ENCODE measurements around the gene MED20.

The MED20 gene

DNA sequence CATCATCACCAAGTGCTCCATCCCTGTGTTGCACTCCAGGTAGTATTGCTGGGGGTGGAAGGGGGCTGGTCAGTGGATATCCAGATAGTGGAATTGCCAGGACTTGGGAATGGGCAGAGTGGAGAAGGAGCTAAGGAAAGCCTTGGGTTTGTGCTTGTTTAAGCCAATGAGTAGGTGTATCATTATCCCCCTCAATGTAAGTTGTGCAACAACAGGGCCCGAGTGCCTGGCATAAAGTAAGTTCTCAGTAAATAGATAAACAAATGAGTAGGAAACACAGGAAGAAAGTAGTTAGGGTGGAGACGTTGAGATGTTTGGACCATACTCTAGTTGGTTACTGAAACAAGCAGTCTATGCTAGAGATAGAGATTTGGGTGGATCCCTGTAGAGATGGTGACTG is 10.9 kb upstream of the MED20 start:
- H3K9ac ChIP-seq (ENCODE audit: low read length) = no peak overlapping the region
- H3K27me3 ChIP-seq (ENCODE audit: control insufficient read depth, insufficient read depth, low read length) = no peaks in the 10 kb centered on the region
- H3K4me1 ChIP-seq (ENCODE audit: control insufficient read depth, low read depth, low read length) = peaks cover 3% of the 10 kb centered on the region
- H3K36me3 ChIP-seq (ENCODE audit: control insufficient read depth, low read depth, low read length) = peaks cover 82% of the 10 kb centered on the region
- H3K27ac ChIP-seq (ENCODE audit: low read length) = no peak overlapping the region
- H3K9me3 ChIP-seq (ENCODE audit: control insufficient read depth, low read depth, low read length) = no peaks in the 10 kb centered on the region
- no peak overlapping the region for H3K4me3 ChIP-seq (ENCODE audit: low read length)

DNA sequence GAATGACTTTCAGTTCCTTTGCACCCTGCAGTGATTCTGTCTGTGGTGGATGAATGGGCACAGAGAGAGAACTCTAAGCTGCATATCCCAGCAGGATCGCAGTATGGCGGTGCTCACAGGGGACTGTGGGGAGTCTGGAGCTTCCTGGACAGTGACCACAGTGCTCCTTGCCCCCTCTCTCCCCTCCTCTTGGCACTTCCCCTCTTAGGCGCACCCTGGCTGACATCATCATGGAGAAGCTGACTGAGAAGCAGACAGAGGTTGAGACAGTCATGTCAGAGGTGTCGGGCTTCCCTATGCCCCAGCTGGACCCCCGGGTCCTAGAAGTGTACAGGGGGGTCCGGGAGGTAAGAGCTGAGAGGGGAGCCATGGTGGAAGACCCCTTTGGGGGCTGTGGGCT is 9.0 kb upstream of the MED20 start:
- no peaks in the 10 kb centered on the region for H3K4me1 ChIP-seq (ENCODE audit: control insufficient read depth, low read depth, low read length)
- no peaks in the 10 kb centered on the region for H3K9me3 ChIP-seq (ENCODE audit: control insufficient read depth, low read depth, low read length)
- peaks cover 80% of the 10 kb centered on the region for H3K36me3 ChIP-seq (ENCODE audit: control insufficient read depth, low read depth, low read length)
- H3K27ac ChIP-seq (ENCODE audit: low read length) = no peak overlapping the region
- no peak overlapping the region for H3K4me3 ChIP-seq (ENCODE audit: low read length)
- no peaks in the 10 kb centered on the region for H3K27me3 ChIP-seq (ENCODE audit: control insufficient read depth, insufficient read depth, low read length)
- H3K9ac ChIP-seq (ENCODE audit: low read length) = no peak overlapping the region

- no peaks in the 10 kb centered on the region for H3K9me3 ChIP-seq (ENCODE audit: control insufficient read depth, low read depth, low read length)
- peaks cover 68% of the 10 kb centered on the region for H3K36me3 ChIP-seq (ENCODE audit: control insufficient read depth, low read depth, low read length)
- H3K27me3 ChIP-seq (ENCODE audit: control insufficient read depth, insufficient read depth, low read length) = no peaks in the 10 kb centered on the region
- H3K4me1 ChIP-seq (ENCODE audit: control insufficient read depth, low read depth, low read length) = peaks cover 3% of the 10 kb centered on the region
- no peak overlapping the region for H3K9ac ChIP-seq (ENCODE audit: low read length)
- no peak overlapping the region for H3K27ac ChIP-seq (ENCODE audit: low read length)
- H3K4me3 ChIP-seq (ENCODE audit: low read length) = no peak overlapping the region
Observed at GRCh38 chr6:41927253-41927652, 6.3 kb upstream of the MED20 start.

DNA sequence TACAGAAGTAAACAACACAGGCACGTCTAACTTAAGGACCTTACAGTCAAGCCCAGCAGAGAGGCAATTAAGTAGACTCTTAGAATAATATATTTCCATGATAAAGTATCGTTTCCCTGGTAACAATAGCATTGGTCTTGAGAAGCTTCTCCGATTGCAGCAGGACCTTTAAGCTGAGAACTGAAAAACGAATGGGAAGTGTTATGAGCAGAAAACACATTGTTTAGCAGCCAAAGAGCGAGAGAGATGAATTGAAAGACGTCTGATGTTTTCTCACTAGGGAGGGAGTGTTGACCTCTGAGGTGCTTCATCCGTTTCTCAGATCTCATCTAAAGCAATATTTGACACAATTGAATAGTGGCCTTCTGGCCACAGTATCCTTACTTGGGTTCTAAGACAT is 1.2 kb upstream of the MED20 start:
- Histone ChIP-seq H3K27me3 (ENCODE audit: control insufficient read depth, insufficient read depth, low read length) (no peaks in the 10 kb centered on the region), H3K9me3 (ENCODE audit: control insufficient read depth, low read depth, low read length) (no peaks in the 10 kb centered on the region), H3K36me3 (ENCODE audit: control insufficient read depth, low read depth, low read length) (peaks cover 17% of the 10 kb centered on the region), H3K27ac (ENCODE audit: low read length) (peak overlapping the region; percentile 82), H3K4me1 (ENCODE audit: control insufficient read depth, low read depth, low read length) (peaks cover 6% of the 10 kb centered on the region), H3K4me3 (ENCODE audit: low read length) (peak overlapping the region; percentile 100), H3K9ac (ENCODE audit: low read length) (peak overlapping the region; percentile 99)

DNA sequence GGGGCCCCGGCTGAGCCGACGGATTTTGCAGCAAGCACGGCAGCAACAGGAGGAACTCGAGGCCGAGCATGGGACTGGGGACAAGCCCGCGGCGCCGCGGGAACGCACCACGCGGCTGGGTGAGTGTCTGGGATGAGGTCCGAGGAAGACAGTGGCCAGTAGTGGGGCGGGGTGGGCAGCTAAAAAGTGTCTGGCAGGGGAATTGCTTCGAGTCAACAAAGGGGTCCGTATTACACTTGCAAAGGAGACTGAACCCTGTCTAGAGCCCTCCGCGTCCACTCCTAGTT is 716 bp upstream of the MED20 start:
- peaks cover 14% of the 10 kb centered on the region for H3K36me3 ChIP-seq (ENCODE audit: control insufficient read depth, low read depth, low read length)

GRCh38 chr6:41917528-41917927 is 3.4 kb downstream of the MED20 start:
- no peak overlapping the region for H3K27ac ChIP-seq (ENCODE audit: low read length)
- H3K36me3 ChIP-seq (ENCODE audit: control insufficient read depth, low read depth, low read length) = peaks cover 6% of the 10 kb centered on the region
- H3K27me3 ChIP-seq (ENCODE audit: control insufficient read depth, insufficient read depth, low read length) = no peaks in the 10 kb centered on the region
- peaks cover 6% of the 10 kb centered on the region for H3K4me1 ChIP-seq (ENCODE audit: control insufficient read depth, low read depth, low read length)
- no peak overlapping the region for H3K9ac ChIP-seq (ENCODE audit: low read length)
- no peaks in the 10 kb centered on the region for H3K9me3 ChIP-seq (ENCODE audit: control insufficient read depth, low read depth, low read length)
- H3K4me3 ChIP-seq (ENCODE audit: low read length) = no peak overlapping the region

More for the DNA sequence above, 716 bp upstream of the MED20 start:
- H3K9me3 ChIP-seq (ENCODE audit: control insufficient read depth, low read depth, low read length) = no peaks in the 10 kb centered on the region
- peak overlapping the region; percentile 82 for H3K27ac ChIP-seq (ENCODE audit: low read length)
- H3K9ac ChIP-seq (ENCODE audit: low read length) = peak overlapping the region; percentile 99
- no peaks in the 10 kb centered on the region for H3K27me3 ChIP-seq (ENCODE audit: control insufficient read depth, insufficient read depth, low read length)
- peaks cover 6% of the 10 kb centered on the region for H3K4me1 ChIP-seq (ENCODE audit: control insufficient read depth, low read depth, low read length)
- H3K4me3 ChIP-seq (ENCODE audit: low read length) = peak overlapping the region; percentile 100

DNA sequence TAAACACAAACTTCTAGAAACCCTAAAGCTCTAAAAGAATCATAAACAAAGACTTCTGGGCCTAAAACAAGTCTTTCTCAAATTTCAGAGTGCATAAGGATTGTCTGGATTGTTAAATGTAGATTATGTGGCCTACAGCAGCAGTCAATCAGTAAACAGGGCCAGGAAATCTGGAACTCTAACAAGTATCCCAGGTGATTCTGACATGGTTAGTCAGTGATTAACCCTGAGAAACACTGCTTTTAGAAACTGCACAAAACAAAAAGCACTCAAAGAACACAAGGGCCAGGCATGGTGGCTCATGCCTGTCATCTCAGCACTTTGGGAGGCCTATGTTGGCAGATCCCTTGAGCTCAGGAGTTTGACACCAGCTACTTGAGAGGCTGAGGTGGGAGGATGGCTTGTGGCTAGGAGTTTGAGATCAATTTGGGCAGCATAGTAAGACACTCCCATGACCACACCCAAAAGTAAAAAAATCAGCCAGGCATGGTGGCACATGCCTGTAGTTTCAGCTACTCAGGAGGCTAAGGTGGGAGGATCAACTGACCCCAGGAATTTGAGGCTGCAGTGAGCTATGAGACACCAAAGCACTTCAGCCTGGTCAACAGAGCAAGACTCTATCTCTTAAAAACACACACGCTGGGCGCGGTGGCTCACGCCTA is 5.9 kb downstream of the MED20 start:
- no peak overlapping the region for H3K4me3 ChIP-seq (ENCODE audit: low read length)
- H3K27ac ChIP-seq (ENCODE audit: low read length) = no peak overlapping the region
- H3K9me3 ChIP-seq (ENCODE audit: control insufficient read depth, low read depth, low read length) = no peaks in the 10 kb centered on the region
- H3K4me1 ChIP-seq (ENCODE audit: control insufficient read depth, low read depth, low read length) = no peaks in the 10 kb centered on the region
- H3K36me3 ChIP-seq (ENCODE audit: control insufficient read depth, low read depth, low read length) = peaks cover 7% of the 10 kb centered on the region
- no peaks in the 10 kb centered on the region for H3K27me3 ChIP-seq (ENCODE audit: control insufficient read depth, insufficient read depth, low read length)
- H3K9ac ChIP-seq (ENCODE audit: low read length) = no peak overlapping the region

DNA sequence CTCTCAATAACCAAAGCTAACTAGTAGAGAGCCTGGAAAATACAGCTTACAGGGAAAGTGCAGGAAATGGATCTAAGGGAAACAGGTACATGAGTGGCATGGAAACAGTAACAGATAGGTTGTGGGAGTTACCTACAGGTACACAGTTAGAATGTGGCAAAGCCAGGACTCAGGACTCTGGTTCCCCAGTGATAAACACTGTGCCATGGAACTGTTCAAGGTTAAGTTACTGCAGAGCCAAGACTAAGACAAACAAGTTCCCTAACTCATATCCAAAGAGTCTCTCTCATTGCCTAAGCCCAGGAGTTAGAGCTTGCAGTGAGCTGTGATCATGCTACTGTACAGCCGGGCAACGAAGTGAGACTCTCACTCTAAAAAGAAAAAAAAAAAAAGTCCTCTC is 6.6 kb downstream of the MED20 start:
- Histone ChIP-seq H3K9me3 (ENCODE audit: control insufficient read depth, low read depth, low read length) (no peaks in the 10 kb centered on the region), H3K36me3 (ENCODE audit: control insufficient read depth, low read depth, low read length) (peaks cover 7% of the 10 kb centered on the region), H3K9ac (ENCODE audit: low read length) (no peak overlapping the region), H3K4me1 (ENCODE audit: control insufficient read depth, low read depth, low read length) (no peaks in the 10 kb centered on the region), H3K4me3 (ENCODE audit: low read length) (no peak overlapping the region), H3K27ac (ENCODE audit: low read length) (no peak overlapping the region), H3K27me3 (ENCODE audit: control insufficient read depth, insufficient read depth, low read length) (no peaks in the 10 kb centered on the region)

DNA sequence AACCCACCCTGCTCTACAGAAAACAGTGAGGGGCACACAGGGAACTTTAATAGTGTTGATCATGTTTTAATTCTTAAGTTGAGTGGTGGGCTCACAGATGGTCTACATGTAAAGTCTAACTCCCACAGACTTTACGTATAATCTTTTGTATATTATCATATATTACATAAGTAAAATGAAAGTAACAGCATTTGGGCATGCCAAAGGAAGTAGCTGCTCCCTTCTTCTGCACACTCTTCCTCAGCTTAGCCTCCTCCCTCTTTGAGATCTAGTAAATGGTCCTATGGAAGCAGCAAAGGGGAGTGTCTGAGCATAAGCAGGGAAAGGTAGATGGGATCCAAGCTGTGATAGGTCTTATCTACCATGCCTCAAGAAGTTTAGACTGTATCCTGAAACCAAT is 11.2 kb downstream of the MED20 start:
- Histone ChIP-seq H3K9me3 (ENCODE audit: control insufficient read depth, low read depth, low read length) (no peaks in the 10 kb centered on the region), H3K27ac (ENCODE audit: low read length) (no peak overlapping the region), H3K4me3 (ENCODE audit: low read length) (no peak overlapping the region), H3K9ac (ENCODE audit: low read length) (no peak overlapping the region), H3K27me3 (ENCODE audit: control insufficient read depth, insufficient read depth, low read length) (no peaks in the 10 kb centered on the region), H3K36me3 (ENCODE audit: control insufficient read depth, low read depth, low read length) (peaks cover 39% of the 10 kb centered on the region), H3K4me1 (ENCODE audit: control insufficient read depth, low read depth, low read length) (no peaks in the 10 kb centered on the region)

DNA sequence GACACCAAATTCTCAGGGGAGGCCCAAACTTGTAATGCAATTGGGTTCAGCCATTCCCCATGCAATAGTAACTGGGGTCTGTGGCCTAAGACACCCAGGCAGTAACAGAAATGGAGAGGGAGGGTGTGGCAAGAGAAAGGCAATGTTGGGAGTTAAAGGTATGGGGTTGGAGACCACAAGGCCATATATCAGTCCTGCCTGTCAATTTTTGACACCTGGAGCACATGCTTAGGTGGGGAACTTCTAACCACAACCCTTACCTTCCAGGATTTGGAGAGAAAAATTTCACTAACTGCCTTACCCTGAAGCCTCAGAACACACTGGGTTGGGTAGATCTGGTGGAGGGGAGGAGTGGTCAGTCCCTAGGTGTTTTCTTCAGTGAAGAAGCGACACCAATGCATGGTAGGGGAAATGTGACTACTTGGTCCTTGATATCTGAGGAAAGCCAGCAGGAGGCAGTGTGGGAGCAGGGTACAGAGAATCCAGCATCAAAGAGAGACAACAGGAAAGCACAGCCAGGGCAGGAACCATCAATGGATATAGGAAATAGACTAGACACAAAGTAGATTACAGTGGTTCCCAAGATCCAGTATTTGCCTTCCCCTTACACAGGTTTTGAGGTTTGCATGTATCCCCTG is 18.9 kb downstream of the MED20 start:
- Histone ChIP-seq H3K4me1 (ENCODE audit: control insufficient read depth, low read depth, low read length) (no peaks in the 10 kb centered on the region), H3K9ac (ENCODE audit: low read length) (no peak overlapping the region), H3K27ac (ENCODE audit: low read length) (no peak overlapping the region), H3K36me3 (ENCODE audit: control insufficient read depth, low read depth, low read length) (peaks cover 23% of the 10 kb centered on the region), H3K9me3 (ENCODE audit: control insufficient read depth, low read depth, low read length) (no peaks in the 10 kb centered on the region), H3K27me3 (ENCODE audit: control insufficient read depth, insufficient read depth, low read length) (no peaks in the 10 kb centered on the region), H3K4me3 (ENCODE audit: low read length) (no peak overlapping the region)

- Histone ChIP-seq H3K36me3 (ENCODE audit: control insufficient read depth, low read depth, low read length) (peaks cover 11% of the 10 kb centered on the region), H3K27ac (ENCODE audit: low read length) (no peak overlapping the region)
Observed at GRCh38 chr6:41900861-41901260, 20.1 kb downstream of the MED20 start.

DNA sequence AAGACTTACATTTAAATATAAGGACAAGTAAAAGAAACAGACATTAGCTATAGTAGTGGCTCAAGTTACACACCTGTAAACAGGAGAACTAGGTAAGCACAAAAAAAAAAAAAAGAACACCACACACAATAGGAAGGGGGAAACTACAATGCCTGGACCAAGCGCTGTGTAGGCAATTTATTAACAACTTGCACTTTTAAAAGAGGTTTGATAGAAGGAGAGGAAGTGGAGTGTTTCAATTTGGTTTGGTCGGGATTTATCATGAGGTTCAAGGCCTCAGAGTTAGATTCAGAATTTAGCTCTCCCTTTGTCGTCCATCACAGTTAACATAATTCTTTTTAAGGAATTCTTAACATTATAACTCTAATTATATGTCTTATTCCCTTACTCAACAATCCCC is 24.7 kb downstream of the MED20 start:
- Histone ChIP-seq H3K9ac (ENCODE audit: low read length) (peak overlapping the region; percentile 95), H3K27me3 (ENCODE audit: control insufficient read depth, insufficient read depth, low read length) (no peaks in the 10 kb centered on the region), H3K36me3 (ENCODE audit: control insufficient read depth, low read depth, low read length) (no peaks in the 10 kb centered on the region), H3K4me1 (ENCODE audit: control insufficient read depth, low read depth, low read length) (peaks cover 22% of the 10 kb centered on the region), H3K27ac (ENCODE audit: low read length) (peak overlapping the region; percentile 98), H3K9me3 (ENCODE audit: control insufficient read depth, low read depth, low read length) (no peaks in the 10 kb centered on the region), H3K4me3 (ENCODE audit: low read length) (peak overlapping the region; percentile 92)

More at GRCh38 chr6:41900861-41901260, 20.1 kb downstream of the MED20 start:
- no peak overlapping the region for H3K9ac ChIP-seq (ENCODE audit: low read length)
- H3K4me1 ChIP-seq (ENCODE audit: control insufficient read depth, low read depth, low read length) = peaks cover 8% of the 10 kb centered on the region
- no peaks in the 10 kb centered on the region for H3K27me3 ChIP-seq (ENCODE audit: control insufficient read depth, insufficient read depth, low read length)
- no peak overlapping the region for H3K4me3 ChIP-seq (ENCODE audit: low read length)
- H3K9me3 ChIP-seq (ENCODE audit: control insufficient read depth, low read depth, low read length) = no peaks in the 10 kb centered on the region
